DOHH2 (cell line): ENCODE data around the gene SRSF2.

Source experiments
- CTCF ChIP-seq: fragments of 200-600 bp; sonication (generic); IDR thresholded peaks from one replicate; pipeline ENCODE4 v1.5.1; 2014; ENCODE audit warnings: antibody characterized with exemption, mild to moderate bottlenecking, low read depth, low read length; ENCODE audit not compliant: poor library complexity, severe bottlenecking
- EZH2phosphoT487 ChIP-seq: fragments of 200-600 bp; sonication (generic); IDR thresholded peaks from 2 replicates; pipeline ENCODE4 v1.6.1; 2017; ENCODE audit warnings: borderline replicate concordance, mild to moderate bottlenecking, antibody characterized with exemption, low read length, moderate library complexity, mixed read lengths

- no peak for TF ChIP-seq CTCF
- TF ChIP-seq EZH2phosphoT487 = no peak
Measured at GRCh38 chr17:76758570-76758969, 21.4 kb upstream of the SRSF2 start.
